GM12892 (cell line): ENCODE data around the gene PAFAH1B1.

ENCODE experiments used
- DNase-seq: peaks from one replicate; pipeline ENCODE4 v3.0.0; 2011; ENCODE audit not compliant: insufficient read length
- FAIRE-seq: peaks from 2 replicates; lab custom pipeline; 2011; peaks lifted over from hg19 to GRCh38; lab: Jason Lieb, UNC
- POLR2A ChIP-seq: IDR thresholded peaks from 2 replicates; pipeline ENCODE4 v1.6.1; 2011; ENCODE audit warnings: low read depth, low read length, control low read depth
- POLR2AphosphoS5 ChIP-seq: IDR thresholded peaks from 2 replicates; pipeline ENCODE4 v1.6.1; 2011; ENCODE audit warnings: low read depth, low read length, control low read depth
- TAF1 ChIP-seq: IDR thresholded peaks from 2 replicates; pipeline ENCODE4 v1.6.1; 2011; ENCODE audit warnings: low read depth, mild to moderate bottlenecking, control low read depth, low read length, borderline replicate concordance

PAFAH1B1 gene

DNA sequence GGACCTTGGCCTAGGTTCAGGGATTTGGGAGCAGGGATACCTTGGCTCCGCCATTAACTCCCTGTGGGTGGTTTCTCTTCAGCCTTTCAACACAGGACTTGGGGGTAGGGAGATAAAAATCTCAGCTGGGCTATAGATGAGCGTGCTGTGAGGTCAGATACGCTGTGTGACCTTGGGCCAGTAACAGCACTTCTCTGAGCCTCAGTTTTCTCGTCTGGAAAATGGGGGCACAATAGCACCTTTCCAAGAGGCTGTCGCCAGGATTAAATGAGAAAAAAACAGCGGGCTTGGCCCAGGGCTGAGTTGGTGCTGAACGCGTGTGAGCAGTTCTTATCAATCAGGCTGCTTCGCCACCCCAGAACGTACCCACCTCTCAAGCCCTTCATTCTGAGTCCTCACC is 138.4 kb downstream of the PAFAH1B1 start:
- TF ChIP-seq POLR2AphosphoS5 (no peak), POLR2A (no peak), TAF1 (no peak)
- DNase-seq (no peak), FAIRE-seq (no peak)

DNA sequence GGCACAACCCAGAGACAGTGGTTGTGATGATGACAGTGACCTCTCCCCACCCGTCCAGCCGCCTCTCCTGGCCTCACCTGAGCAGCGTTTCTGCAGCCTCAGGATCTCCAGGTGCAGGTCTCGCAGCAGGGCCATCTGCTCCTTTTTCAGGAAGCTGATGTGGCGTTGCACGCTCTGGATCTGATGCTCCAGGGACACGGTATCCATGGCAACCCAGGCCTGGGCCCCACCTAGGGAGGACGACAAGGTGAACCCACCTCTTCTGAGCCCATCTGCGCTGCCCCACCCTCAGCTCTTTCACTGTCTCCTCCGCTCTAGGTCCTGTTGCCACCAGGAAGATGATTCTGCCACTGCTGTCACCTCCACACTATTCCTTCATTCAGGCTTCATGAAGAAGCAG is 141.5 kb downstream of the PAFAH1B1 start:
- FAIRE-seq (no peak), DNase-seq (no peak)
- TF ChIP-seq POLR2AphosphoS5 (no peak), POLR2A (no peak), TAF1 (no peak)
